ENCODE results near the gene RAPGEF1.
A peak's percentile ranks its signal among the peaks of the same experiment; 100 is the strongest.

The RAPGEF1 gene

DNA sequence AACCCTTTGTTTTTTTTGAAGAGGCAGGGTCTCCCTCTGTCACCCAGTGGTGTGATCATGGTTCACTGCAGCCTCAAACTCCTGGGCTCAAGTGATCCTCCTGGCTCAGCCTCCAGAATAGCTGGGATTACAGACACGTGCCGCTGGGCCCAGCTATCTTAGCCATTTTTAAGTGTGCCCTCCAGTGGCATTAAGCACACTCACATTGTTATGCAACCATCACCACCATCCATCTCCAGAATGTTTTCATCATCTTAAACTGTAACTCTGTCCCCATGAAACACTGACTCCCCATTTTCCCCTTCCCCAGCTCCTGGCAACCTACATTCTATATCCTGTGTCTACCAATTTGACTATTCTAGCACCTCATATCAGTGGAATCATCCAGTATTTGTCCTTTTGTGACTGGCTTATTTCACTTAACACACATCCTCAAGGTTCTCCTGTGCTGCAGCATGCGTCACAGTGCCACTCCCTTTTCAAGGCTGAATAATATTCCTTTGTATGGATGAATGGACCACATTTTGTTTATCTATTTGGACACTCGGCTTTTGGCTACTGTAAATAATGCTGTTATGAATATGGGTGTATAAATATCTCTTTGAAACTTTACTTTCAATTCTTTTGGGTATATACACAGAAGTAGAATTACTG, 12.5 kb upstream of the RAPGEF1 start:
- Histone ChIP-seq H3K4me1 (peaks cover 0 to 10% (median 2%) of the 10 kb centered on the region in 10 experiments; a peak in 6 of 20 replicates), H3K4me3 (no peak overlapping the region), H3K4me2 (no peak overlapping the region), H4K20me1 (no peaks in the 10 kb centered on the region), H3K9me3 (replicated peaks in 1 of 11) (no peaks in the 10 kb centered on the region), H3K27me3 (no peaks in the 10 kb centered on the region), H3K36me3 (no peaks in the 10 kb centered on the region), H3K27ac (no peak overlapping the region), H3K9ac (no peak overlapping the region)
- TF ChIP-seq Cebpa-rat (IDR thresholded peaks at IDR 0.05), result no peak

DNA sequence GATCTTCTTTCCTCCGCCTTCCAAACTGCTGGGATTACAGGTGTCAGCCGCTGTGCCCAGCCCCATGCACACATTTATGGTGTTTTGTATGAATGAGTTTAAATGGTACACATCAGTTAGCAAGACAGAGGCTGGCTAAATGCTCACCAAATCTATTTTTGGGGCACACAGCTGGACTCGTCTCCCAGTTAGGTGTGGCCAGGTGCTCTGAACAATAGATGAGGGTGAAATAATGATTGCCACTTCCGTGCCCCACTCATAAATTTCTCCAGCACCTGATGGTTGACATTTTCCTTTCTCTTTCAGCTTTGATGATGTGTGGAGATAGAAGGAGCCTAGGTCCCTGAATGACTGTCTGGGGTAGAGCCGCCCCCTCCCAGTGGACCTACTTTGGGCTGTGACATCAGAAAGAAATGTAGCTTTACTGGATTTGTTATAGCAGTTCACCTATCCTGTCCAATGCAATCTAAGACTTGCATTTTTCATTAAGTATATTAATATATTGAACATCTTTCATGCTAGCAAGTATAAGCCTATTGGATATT, 8.6 kb upstream of the RAPGEF1 start:
- Histone ChIP-seq H3K27ac (no peak overlapping the region), H3K9ac (no peak overlapping the region), H3K36me3 (no peaks in the 10 kb centered on the region), H3K27me3 (no peaks in the 10 kb centered on the region), H3K9me3 (replicated peaks in 1 of 11) (no peaks in the 10 kb centered on the region), H4K20me1 (no peaks in the 10 kb centered on the region), H3K4me3 (no peak overlapping the region), H3K4me1 (peaks cover 12 to 21% (median 16%) of the 10 kb centered on the region in 10 experiments), H3K4me2 (no peak overlapping the region)
- TF ChIP-seq Cebpa-rat (IDR thresholded peaks at IDR 0.05), result no peak

GRCh38 chr9:131747352-131747751, 7.5 kb upstream of the RAPGEF1 start:
- no peaks in the 10 kb centered on the region for H3K36me3 ChIP-seq
- no peaks in the 10 kb centered on the region for H3K9me3 ChIP-seq (replicated peaks in 1 of 11)
- TF ChIP-seq Cebpa-rat (IDR thresholded peaks at IDR 0.05), result no peak
- no peak overlapping the region for H3K4me3 ChIP-seq
- H3K27ac ChIP-seq, result no peak overlapping the region
- no peak overlapping the region for H3K4me2 ChIP-seq
- no peaks in the 10 kb centered on the region for H3K27me3 ChIP-seq
- H3K9ac ChIP-seq, result no peak overlapping the region
- no peaks in the 10 kb centered on the region for H4K20me1 ChIP-seq
- H3K4me1 ChIP-seq, result peaks cover 12 to 32% (median 25%) of the 10 kb centered on the region in 10 experiments

DNA sequence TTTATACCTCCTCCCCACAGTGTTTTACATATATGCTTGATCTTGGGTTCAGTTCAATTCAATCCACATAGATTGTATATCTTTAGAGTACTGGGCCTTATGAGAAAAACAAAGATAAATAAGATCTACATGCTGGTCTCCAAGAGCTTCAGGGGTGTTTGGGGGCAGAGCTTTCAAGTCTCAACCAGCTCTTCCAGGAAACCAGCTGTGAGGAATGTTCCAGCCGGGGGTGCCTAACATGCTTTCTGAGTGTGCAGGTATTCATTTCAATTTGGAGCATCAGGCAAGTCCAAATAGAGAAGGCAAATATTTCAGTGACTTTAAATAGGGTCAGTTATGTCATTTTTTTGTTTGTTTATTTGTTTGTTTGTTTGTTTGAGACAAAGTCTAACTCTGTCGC, 5.7 kb upstream of the RAPGEF1 start:
- Histone ChIP-seq H3K27ac (no peak overlapping the region), H4K20me1 (no peaks in the 10 kb centered on the region), H3K36me3 (no peaks in the 10 kb centered on the region), H3K4me1 (peaks cover 18 to 48% (median 36%) of the 10 kb centered on the region in 10 experiments), H3K27me3 (no peaks in the 10 kb centered on the region), H3K9me3 (replicated peaks in 1 of 11) (no peaks in the 10 kb centered on the region), H3K9ac (no peak overlapping the region), H3K4me2 (no peak overlapping the region; a peak in 2 of 22 replicates), H3K4me3 (no peak overlapping the region)
- TF ChIP-seq Cebpa-rat (IDR thresholded peaks at IDR 0.05), result no peak

DNA sequence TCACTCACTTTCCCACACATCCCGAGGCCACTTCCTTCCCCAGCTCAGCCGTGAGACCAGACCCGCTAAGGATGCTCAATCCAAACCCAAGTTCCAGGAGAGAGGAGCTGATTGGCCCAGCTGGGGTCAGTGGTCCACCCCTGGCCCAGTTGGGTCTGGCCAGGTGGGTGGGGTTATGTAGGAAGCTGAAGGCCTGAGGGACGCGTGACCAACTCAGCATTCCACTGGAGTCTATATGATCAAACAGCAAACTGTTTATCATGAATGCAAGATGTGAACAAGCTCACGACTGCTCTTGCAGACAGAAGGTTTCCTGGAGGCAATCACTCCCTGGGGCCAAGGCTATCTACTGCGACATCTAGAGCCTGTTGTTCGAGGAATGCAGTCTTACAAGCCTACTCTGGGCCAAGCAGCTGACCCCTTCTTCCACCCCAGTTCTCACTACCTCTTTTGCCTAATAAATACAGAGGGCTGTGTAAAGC, 4.9 kb upstream of the RAPGEF1 start:
- peak overlapping the region; percentile 1 to 75 (median 46); a peak in 20 of 22 replicates for H3K4me2 ChIP-seq

GRCh38 chr9:131744171-131744719, 4.4 kb upstream of the RAPGEF1 start:
- H3K27me3 ChIP-seq, result no peaks in the 10 kb centered on the region
- TF ChIP-seq Cebpa-rat (IDR thresholded peaks at IDR 0.05), result 0 out of 22 replicates have a peak, but pooled peaks of 1 of the 11 experiments have one; percentile 14
- no peaks in the 10 kb centered on the region for H3K9me3 ChIP-seq (replicated peaks in 1 of 11)
- peak overlapping the region; percentile 1 to 75 (median 46); a peak in 21 of 22 replicates for H3K4me2 ChIP-seq
- peaks cover 0 to under 1% (median 0%) of the 10 kb centered on the region in 11 experiments; a peak in 2 of 22 replicates for H4K20me1 ChIP-seq
- H3K9ac ChIP-seq, result peak overlapping the region in 3 of 11 experiments; percentile 13 to 36 (median 25); a peak in 6 of 22 replicates
- no peak overlapping the region for H3K4me3 ChIP-seq
- H3K36me3 ChIP-seq, result no peaks in the 10 kb centered on the region
- H3K4me1 ChIP-seq, result peaks cover 18 to 53% (median 42%) of the 10 kb centered on the region in 10 experiments
- peak overlapping the region in 7 of 11 experiments; percentile 1 to 72 (median 54); a peak in 11 of 22 replicates for H3K27ac ChIP-seq

More for the DNA sequence above, 4.9 kb upstream of the RAPGEF1 start:
- H3K27me3 ChIP-seq, result no peaks in the 10 kb centered on the region
- H3K27ac ChIP-seq, result peak overlapping the region in 6 of 11 experiments; percentile 27 to 72 (median 57); a peak in 9 of 22 replicates
- no peaks in the 10 kb centered on the region for H4K20me1 ChIP-seq
- no peaks in the 10 kb centered on the region for H3K9me3 ChIP-seq (replicated peaks in 1 of 11)
- no peak overlapping the region for H3K4me3 ChIP-seq
- H3K4me1 ChIP-seq, result peaks cover 18 to 53% (median 42%) of the 10 kb centered on the region in 10 experiments
- peak overlapping the region in 2 of 11 experiments; percentile 13 to 25; a peak in 3 of 22 replicates for H3K9ac ChIP-seq
- H3K36me3 ChIP-seq, result no peaks in the 10 kb centered on the region
- no peak for TF ChIP-seq Cebpa-rat (IDR thresholded peaks at IDR 0.05)

DNA sequence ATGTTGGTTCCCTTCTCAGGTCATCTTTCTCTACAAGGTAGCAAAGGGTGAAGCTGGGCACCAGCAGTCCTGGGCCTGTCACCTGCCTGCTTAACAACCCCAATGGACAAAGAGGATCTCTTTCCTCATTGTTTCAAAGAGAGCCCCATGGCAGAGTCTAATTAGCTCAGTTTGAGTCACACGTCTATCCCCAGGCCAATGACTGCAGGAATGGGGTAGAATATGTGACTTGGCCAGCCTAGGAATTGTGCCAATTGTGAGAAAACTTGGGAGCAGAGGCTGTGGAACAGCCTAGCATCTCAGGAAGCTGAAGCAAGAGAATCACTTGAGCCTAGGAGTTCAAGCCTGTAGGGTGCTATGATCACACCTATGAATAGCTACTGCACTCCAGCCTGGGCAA, 3.6 kb upstream of the RAPGEF1 start:
- H3K27ac ChIP-seq, result peak overlapping the region in 7 of 11 experiments; percentile 1 to 72 (median 54); a peak in 10 of 22 replicates
- H3K4me2 ChIP-seq, result peak overlapping the region; percentile 1 to 75 (median 46); a peak in 19 of 22 replicates
- no peak for TF ChIP-seq Cebpa-rat (IDR thresholded peaks at IDR 0.05)
- no peaks in the 10 kb centered on the region for H3K36me3 ChIP-seq
- no peak overlapping the region for H3K4me3 ChIP-seq
- 0 out of 22 replicates have a peak overlapping the region, but pooled peaks of 2 of the 11 experiments have one; percentile 25 to 36 for H3K9ac ChIP-seq
- H3K9me3 ChIP-seq (replicated peaks in 1 of 11), result no peaks in the 10 kb centered on the region
- H4K20me1 ChIP-seq, result peaks cover 0 to 8% (median 6%) of the 10 kb centered on the region in 11 experiments; a peak in 10 of 22 replicates
- no peaks in the 10 kb centered on the region for H3K27me3 ChIP-seq
- peaks cover 24 to 53% (median 46%) of the 10 kb centered on the region in 10 experiments for H3K4me1 ChIP-seq

GRCh38 chr9:131743096-131743495, 3.2 kb upstream of the RAPGEF1 start:
- no peak overlapping the region for H3K4me3 ChIP-seq
- H3K4me1 ChIP-seq, result peaks cover 28 to 53% (median 50%) of the 10 kb centered on the region in 10 experiments
- TF ChIP-seq Cebpa-rat (IDR thresholded peaks at IDR 0.05), result no peak
- H3K27ac ChIP-seq, result peak overlapping the region in 2 of 11 experiments; percentile 60 to 68; a peak in 3 of 22 replicates
- no peaks in the 10 kb centered on the region for H3K27me3 ChIP-seq
- peak overlapping the region in 10 of 11 experiments; percentile 4 to 75 (median 58); a peak in 13 of 22 replicates for H3K4me2 ChIP-seq
- no peak overlapping the region for H3K9ac ChIP-seq
- peaks cover 0 to 12% (median 9%) of the 10 kb centered on the region in 11 experiments; a peak in 10 of 22 replicates for H4K20me1 ChIP-seq
- no peaks in the 10 kb centered on the region for H3K9me3 ChIP-seq (replicated peaks in 1 of 11)
- no peaks in the 10 kb centered on the region for H3K36me3 ChIP-seq

DNA sequence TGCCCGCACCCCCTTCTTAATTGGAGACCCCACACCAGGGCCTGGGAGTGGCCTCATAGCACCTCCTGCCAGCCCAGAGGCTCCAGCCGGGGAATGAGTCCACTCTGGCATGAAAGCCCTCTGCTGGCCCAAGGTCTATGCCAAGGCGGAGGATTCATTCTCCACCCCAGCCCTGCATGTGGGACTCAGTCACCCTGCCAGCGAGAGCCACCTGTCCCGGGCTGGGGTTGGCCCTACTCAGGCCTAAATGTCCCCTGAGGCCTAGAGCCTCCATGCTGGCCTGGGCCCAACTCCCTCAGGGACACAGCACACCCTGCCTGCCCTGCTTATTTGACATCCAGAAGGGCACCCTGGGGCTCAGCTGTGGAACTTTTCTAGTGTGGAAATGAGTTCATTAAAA, 1.0 kb upstream of the RAPGEF1 start:
- H3K4me3 ChIP-seq, result no peak overlapping the region
- TF ChIP-seq Cebpa-rat (IDR thresholded peaks at IDR 0.05), result no peak
- peaks cover 0 to 13% (median 0%) of the 10 kb centered on the region in 11 experiments; a peak in 3 of 22 replicates for H3K36me3 ChIP-seq
- peak overlapping the region in 2 of 11 experiments; percentile 18 to 20; a peak in 2 of 22 replicates for H3K27ac ChIP-seq
- peaks cover 4 to 31% (median 22%) of the 10 kb centered on the region in 11 experiments; a peak in 14 of 22 replicates for H4K20me1 ChIP-seq
- no peaks in the 10 kb centered on the region for H3K9me3 ChIP-seq (replicated peaks in 1 of 11)
- H3K9ac ChIP-seq, result 0 out of 22 replicates have a peak overlapping the region, but pooled peaks of 1 of the 11 experiments have one; percentile 15
- H3K4me1 ChIP-seq, result peaks cover 50 to 74% (median 71%) of the 10 kb centered on the region in 10 experiments
- no peaks in the 10 kb centered on the region for H3K27me3 ChIP-seq
- peak overlapping the region in 9 of 11 experiments; percentile 5 to 61 (median 26); a peak in 5 of 22 replicates for H3K4me2 ChIP-seq
